Caki2 (cell line): ENCODE measurements around the gene FRMD1. TPM values are rescaled to one million over a fixed set of nuclear protein-coding genes. Genes with fewer than 3 reads are reported as not detected.

Source experiments
- DNase-seq: peaks from one replicate; pipeline ENCODE4 v3.0.0-alpha.2; 2015; ENCODE audit warnings: low read depth
- in situ Hi-C: cut with HindIII; loops from 2 replicates; pipeline ENCODE4 v1.10.0; 2016; ENCODE audit warnings: low sequenced_read_pairs, low pct_unique_long_range_greater_than_20kb, mixed read lengths
- total RNA-seq: library from RNA; depleted of rRNA; stranded (reverse); fragments of >200 nt; shearing (Covaris generic); gene quantifications from 2 replicates; pipeline ENCODE4 v1.2.3, GENCODE V29; 2014; ENCODE audit warnings: low replicate concordance

FRMD1 gene
- total RNA-seq, 1 experiment from 2014 or later, result not detected

DNA sequence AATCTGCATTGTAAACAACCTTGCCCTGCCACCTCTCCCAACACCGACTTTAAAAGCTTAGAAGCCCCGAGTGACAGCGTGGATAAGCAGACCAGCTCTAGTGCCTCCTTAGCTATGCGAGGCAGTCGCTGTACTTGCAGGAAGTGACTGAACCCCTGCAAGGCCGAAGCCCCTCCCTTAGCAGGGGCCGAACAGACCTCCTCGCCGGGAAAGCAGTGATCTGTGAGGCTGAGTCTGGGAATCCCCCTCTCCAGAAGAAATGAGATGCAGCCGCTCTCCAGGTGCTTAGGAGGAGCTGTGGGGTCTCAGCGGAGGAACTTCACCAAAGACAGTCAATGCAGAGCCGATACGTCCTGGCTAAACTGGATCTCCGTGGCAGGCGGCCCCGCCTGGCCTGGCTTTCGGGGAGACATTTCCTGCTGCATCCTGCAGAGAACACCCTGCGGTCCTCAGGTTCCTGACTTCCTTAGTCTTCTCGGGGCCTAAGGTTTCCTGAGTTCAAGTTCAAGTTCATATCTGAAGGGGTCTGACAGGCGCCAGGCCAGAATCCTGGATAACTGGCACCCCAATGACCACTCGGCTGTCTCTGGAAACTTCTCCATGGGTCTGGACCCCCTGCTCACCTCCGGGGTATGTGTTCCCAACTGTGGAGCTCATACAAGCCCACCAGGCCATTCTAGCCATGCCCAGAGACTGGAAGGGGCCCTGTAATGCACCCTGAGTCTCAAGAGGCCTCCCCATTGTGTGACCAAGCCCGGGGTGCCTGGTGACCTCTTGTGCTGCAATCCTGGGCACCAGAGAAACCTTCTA lies 20.4 kb upstream of the FRMD1 start:
- in situ Hi-C loops, result no loop called here
- no peak for DNase-seq

DNA sequence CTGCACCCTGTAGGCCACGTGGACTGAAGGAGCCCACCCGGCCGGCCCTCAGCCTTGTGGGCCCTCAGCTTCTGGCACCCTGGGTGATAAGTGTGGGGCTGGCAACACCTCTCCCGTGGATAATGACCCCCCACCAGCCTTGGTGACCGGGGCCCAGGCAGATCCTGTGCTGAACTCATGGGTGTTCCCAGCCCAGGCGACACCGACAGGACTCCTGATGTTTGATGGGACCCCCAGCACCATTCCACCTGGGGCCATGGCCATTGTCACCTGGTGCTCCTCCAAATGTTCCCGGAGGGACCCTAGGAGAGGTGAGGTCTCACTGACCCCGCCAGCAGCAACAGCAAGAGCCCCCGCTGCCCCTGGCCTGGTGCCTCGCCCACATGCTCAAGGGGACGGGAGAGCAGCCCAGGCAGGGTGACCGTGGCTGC lies 19.4 kb upstream of the FRMD1 start:
- in situ Hi-C loops, result no loop called here
- DNase-seq, result no peak

- DNase-seq, result no peak
- in situ Hi-C loops, result no loop called here
Observed at GRCh38 chr6:168097621-168098430, 18.8 kb upstream of the FRMD1 start.

DNA sequence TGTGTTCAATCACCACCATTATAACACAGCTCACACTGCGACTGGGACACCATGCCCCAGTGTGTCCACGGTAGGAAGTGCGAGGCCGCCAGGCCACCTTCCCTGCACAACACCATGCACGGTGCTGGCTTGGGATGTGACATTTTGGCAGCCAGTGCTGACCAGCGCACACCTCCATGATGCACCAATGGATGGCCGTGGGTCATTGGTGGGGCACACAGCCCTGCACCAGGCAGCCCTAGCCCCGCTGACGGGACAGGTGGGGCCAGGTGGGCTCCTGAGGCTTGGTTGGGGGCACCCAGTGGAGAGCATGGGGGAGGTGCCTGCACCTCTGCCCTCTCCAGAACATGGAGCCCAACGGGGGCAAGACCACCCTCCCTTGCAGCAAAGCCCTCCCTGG lies 18.2 kb upstream of the FRMD1 start:
- DNase-seq, result no peak

DNA sequence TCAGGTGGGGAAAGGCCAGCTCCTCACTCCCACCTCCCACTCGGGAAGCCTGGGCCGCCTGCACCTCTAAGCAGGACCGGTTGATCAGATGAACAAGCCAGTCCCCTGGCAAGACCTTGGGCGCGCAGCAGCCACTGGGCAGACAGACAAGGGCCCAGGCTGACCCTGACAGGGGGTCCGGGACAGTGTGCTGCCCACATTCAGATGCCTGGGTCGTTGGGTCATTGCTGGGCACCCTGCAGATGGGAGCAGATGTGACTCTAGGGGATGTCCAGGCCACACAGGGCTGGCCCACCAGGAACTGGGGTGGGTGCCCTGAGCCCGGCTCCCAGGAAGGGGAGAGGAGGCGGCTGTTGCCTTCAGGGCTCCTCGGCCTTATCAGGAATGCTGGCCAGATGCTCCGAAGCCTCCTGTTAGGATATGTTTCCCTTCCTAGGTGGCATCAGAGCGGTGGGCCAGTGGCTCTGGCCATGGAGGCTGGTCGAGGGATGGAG lies 17.3 kb upstream of the FRMD1 start:
- in situ Hi-C loops, result no loop called here
- DNase-seq, result no peak

More for the DNA sequence above, 18.2 kb upstream of the FRMD1 start:
- in situ Hi-C loops, result no loop called here

DNA sequence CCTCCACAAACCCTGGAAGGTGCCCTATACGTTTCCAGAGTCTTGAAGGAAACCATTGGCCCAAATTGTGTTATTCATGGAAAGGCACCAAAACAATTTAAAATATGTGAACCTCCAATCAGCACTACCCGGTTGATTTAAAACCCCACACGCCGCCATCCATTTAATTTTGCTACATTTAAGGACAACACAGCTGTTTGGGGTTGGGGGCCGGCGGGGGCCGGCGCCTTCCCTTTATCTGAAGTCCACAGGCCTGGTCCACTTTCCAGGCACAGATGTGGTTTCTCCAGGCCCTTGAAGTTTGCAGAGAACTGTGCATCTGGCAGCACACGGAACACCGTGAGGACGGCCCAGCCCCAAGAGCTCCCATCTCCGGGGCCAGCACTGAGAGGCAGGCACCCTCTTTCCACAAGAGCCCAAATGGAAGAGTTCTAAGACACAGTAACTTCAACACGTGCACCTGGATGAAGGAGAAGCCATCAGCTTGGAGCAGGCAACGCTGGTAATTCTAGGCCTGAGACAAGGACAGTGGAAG lies 16.8 kb upstream of the FRMD1 start:
- no peak for DNase-seq
- in situ Hi-C loops, result no loop called here

DNA sequence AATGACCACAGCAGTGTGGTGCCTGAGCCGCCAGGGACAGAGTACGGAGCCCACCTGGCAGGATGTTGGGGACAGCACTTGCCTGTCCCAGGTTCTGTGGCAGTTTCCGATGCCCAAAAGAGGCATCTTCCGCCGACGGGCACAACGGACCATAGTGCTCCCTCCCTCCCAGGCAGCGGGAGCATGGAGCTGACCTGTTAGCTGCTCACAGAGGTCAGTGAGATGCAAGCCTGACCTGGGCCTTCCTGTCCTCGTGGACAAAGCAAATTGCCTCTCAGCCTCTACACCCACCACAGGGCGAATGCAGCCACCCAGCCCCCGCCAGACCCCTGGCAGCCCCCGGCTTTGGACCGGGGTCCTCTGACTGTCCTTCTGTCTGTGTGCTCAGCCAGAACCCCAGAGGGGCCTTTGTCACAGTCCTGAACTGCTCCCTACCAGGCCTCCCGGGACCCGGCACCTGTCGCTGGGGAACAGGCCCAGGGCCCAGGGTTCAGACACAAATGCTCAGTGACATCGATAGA lies 16.2 kb upstream of the FRMD1 start:
- DNase-seq, result no peak
- in situ Hi-C loops, result no loop called here

GRCh38 chr6:168093634-168094033 lies 14.6 kb upstream of the FRMD1 start:
- in situ Hi-C loops, result no loop called here
- DNase-seq, result no peak

DNA sequence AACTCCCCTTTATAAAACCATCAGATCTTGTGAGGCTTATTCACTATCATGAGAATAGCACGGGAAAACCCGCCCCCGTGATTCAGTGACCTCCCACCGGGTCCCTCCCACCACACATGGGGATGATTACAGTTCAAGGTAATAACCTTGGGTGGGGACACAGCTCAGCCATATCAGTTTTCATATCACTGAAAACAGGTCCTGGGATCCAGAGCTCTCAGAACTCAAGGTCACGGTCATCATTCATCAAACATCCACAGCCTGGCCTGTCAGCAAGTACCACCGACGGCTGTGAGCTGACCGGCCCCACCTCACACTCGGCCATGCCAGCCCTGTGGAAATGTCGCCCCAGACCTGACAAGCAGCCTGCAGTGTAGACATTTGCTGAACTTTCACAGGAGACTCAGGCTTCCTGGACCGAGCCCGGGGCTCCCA lies 14.1 kb upstream of the FRMD1 start:
- in situ Hi-C loops, result no loop called here
- DNase-seq, result peak; percentile 21

GRCh38 chr6:168092541-168092940 lies 13.5 kb upstream of the FRMD1 start:
- in situ Hi-C loops, result no loop called here
- no peak for DNase-seq

DNA sequence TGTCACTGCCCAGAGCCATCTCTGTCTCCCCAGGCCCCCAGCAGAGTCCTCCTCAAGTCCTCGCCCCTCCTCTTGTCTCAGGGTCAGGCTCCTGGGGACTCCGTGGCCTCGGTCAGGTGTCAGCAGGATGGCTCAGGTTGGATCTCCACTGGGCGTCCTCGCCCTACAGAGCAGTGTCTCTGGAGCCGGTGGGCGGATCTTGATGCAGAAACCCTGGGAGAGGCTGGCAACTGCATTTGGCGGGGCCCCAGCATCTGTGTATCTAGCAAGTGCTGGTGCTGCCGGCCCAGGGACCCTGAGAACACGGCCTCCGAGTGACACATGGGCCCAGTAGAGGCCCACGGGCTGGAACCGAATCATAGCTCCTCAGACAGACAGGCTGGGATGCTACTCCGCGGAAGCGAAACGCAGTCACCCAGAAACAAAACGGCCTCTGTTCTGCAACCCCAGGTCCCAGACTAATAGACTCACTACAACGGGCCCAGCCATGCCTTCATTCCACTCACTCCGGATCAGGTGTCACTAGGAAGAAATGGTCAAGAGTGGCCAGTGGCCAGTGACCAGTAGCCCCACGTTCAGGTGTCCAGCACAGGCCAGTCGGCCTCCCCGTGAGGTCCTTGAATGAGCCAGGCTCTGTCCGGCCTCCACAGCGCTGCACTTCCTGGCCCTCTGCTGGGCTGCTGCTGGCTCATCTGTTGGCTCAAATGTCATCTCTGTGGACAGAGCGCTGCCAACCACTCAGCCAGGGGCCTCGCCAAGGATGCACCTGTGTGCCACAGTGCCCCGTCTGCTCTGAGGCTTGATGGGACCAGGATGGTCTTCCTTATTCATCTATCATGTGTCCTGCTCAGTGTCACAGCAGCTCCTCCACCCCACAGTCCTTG lies 12.6 kb upstream of the FRMD1 start:
- DNase-seq, result no peak
- in situ Hi-C loops, result no loop called here

- in situ Hi-C loops, result no loop called here
- DNase-seq, result no peak
Observed at GRCh38 chr6:168090706-168091105, 11.7 kb upstream of the FRMD1 start.

DNA sequence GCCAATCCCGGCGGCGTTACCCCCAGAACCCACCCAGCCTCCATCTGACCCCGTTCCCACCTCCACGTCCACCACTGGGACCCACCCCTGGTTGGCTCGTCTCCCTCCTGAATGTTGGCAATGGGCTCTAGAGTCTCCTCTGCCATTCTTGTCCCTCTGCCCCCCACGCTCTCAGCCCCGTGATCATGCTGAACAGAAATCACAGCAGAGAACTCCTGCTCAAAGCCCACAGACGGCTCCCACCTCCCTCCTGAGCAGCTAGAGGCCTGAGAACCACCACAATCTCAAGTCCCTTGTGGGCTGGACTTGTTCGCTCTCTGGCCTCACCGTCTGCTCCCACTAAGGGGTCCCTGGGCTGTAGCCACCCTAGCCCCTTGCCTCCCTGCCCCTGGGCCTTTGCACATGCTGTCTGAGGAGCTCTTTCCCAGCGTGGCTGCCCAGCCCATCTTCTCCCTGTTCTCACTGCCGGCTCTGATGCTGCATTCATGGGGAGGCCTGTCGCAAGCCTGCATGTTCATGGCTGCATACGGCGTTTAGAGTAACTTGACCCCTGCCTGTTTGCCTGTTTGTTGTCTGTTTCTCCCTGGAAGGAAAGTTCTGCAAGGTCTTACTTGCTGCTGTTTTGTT lies 11.2 kb upstream of the FRMD1 start:
- no peak for DNase-seq
- in situ Hi-C loops, result no loop called here

- DNase-seq, result no peak
- in situ Hi-C loops, result no loop called here
Observed at GRCh38 chr6:168089186-168090063, 10.4 kb upstream of the FRMD1 start.

DNA sequence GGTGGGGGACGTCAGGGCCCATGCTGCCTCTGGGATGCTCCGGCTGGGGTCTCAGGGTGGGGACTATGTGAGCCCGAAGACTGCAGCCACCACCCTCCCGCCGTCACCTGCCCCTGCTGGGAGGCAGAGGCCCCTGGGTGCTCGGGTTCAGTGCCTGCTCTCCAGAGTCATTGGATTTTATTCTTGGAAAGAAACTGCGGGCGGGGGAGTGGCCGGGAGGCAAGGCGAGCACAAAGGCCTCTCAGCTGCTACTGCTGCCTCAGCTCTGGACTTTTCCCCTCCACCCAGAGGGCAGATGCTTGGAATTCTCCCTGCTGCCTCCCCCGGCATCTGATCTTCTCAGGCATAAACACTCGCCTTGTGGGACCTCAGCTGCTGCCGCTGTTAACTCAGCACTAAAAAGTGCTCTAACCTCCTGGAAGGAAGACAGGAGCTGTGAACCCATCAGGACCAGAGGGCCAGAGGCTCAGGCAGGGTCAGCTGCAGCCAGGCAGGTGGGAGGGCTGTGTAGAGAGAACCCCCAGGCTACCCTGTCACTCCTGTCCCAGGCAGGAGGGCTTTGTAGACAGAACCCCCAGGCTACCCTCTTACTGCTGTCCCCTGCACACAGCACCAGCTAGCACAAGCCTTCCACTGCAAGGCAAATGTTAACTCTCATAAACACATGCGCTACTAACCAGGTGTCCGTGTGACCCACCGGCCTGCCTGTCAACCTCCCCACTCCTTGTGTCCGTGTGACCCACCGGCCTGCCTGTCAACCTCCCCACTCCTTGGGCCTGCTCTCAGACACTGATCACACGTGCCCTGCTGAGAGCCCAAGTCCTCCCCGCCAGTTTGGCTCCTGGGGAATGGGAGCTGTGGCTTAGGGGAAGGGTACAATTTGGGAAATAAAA lies 9.4 kb upstream of the FRMD1 start:
- in situ Hi-C loops, result no loop called here
- peak; percentile 15 for DNase-seq
